GM15510 (cell line): ENCODE data around the gene SMIM28.

Experiments used
- POLR2A ChIP-seq: IDR thresholded peaks from 3 replicates; pipeline ENCODE4 v1.6.1; 2011; ENCODE audit warnings: borderline replicate concordance; ENCODE audit not compliant: insufficient read length; ENCODE audit errors: extremely low read depth

Gene SMIM28

GRCh38 chr6:138397128-138398122 lies 19.7 kb downstream of the SMIM28 start:
- TF ChIP-seq POLR2A = no peak

GRCh38 chr6:138400326-138400725 lies 22.6 kb downstream of the SMIM28 start:
- no peak for TF ChIP-seq POLR2A

GRCh38 chr6:138401960-138402837 lies 24.5 kb downstream of the SMIM28 start:
- no peak for TF ChIP-seq POLR2A

- TF ChIP-seq POLR2A = no peak
These were observed 25.1 kb downstream of the SMIM28 start for GRCh38 chr6:138402838-138403187.

GRCh38 chr6:138403324-138403800 lies 25.7 kb downstream of the SMIM28 start:
- no peak for TF ChIP-seq POLR2A

- peak; percentile 27 for TF ChIP-seq POLR2A
These were observed 26.3 kb downstream of the SMIM28 start, which contains the start of gene HEBP2 for GRCh38 chr6:138403801-138404665. Gene HEBP2 (plus strand): TSS chr6:138404223. CDS start chr6:138404496, 273 bp downstream.

- no peak for TF ChIP-seq POLR2A
These were observed 27.1 kb downstream of the SMIM28 start for GRCh38 chr6:138404666-138405337.

- no peak for TF ChIP-seq POLR2A
These were observed 28.2 kb downstream of the SMIM28 start for GRCh38 chr6:138405816-138406413.

- no peak for TF ChIP-seq POLR2A
These were observed 28.7 kb downstream of the SMIM28 start for GRCh38 chr6:138406443-138406842.

GRCh38 chr6:138410048-138410735 lies 32.5 kb downstream of the SMIM28 start:
- no peak for TF ChIP-seq POLR2A

GRCh38 chr6:138410972-138411880 lies 33.5 kb downstream of the SMIM28 start:
- no peak for TF ChIP-seq POLR2A

- no peak for TF ChIP-seq POLR2A
These were observed 37.4 kb downstream of the SMIM28 start for GRCh38 chr6:138415125-138415524.
